Measurements from ENCODE around the gene LRP2.

The LRP2 gene

GRCh38 chr2:169091761-169092519 is 270.4 kb downstream of the LRP2 start:
- TF ChIP-seq, protein P1, sequence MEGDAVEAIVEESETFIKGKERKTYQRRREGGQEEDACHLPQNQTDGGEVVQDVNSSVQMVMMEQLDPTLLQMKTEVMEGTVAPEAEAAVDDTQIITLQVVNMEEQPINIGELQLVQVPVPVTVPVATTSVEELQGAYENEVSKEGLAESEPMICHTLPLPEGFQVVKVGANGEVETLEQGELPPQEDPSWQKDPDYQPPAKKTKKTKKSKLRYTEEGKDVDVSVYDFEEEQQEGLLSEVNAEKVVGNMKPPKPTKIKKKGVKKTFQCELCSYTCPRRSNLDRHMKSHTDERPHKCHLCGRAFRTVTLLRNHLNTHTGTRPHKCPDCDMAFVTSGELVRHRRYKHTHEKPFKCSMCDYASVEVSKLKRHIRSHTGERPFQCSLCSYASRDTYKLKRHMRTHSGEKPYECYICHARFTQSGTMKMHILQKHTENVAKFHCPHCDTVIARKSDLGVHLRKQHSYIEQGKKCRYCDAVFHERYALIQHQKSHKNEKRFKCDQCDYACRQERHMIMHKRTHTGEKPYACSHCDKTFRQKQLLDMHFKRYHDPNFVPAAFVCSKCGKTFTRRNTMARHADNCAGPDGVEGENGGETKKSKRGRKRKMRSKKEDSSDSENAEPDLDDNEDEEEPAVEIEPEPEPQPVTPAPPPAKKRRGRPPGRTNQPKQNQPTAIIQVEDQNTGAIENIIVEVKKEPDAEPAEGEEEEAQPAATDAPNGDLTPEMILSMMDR (conservative IDR thresholded peaks at IDR 0.05; ENCODE audit: low read length), result no peak
- TF ChIP-seq EZH2phosphoT487 (IDR thresholded peaks at IDR 0.05; ENCODE audit: borderline replicate concordance), result no peak
- H3K79me2 ChIP-seq (ENCODE audit: insufficient read depth, low read length), result no peaks in the 10 kb centered on the region
- H3F3A ChIP-seq (ENCODE audit: low read depth), result no peaks in the 10 kb centered on the region
- no peak overlapping the region for H3K9ac ChIP-seq (ENCODE audit: low read depth, low read length, poor library complexity, severe bottlenecking)
- H4K20me1 ChIP-seq (ENCODE audit: insufficient read depth, low read length, poor library complexity, severe bottlenecking), result no peaks in the 10 kb centered on the region
- H3K36me3 ChIP-seq (ENCODE audit: insufficient read depth, low read length), result no peaks in the 10 kb centered on the region
- no peak overlapping the region for H2AFZ ChIP-seq (ENCODE audit: low read length)
- no peaks in the 10 kb centered on the region for H3K9me3 ChIP-seq (ENCODE audit: insufficient read depth, low read depth, low read length)
- H3K9me2 ChIP-seq (replicated peaks; ENCODE audit: low read depth, low read length), result no peaks in the 10 kb centered on the region
- H3K27me3 ChIP-seq (ENCODE audit: insufficient read depth, low read length, poor library complexity, severe bottlenecking), result no peaks in the 10 kb centered on the region
- no peak overlapping the region for H3K4me2 ChIP-seq (ENCODE audit: low read depth, low read length, poor library complexity, severe bottlenecking)
- H3K4me1 ChIP-seq (ENCODE audit: insufficient read depth, low read length, poor library complexity, severe bottlenecking), result peaks cover 47% of the 10 kb centered on the region
- no peak overlapping the region for H3K4me3 ChIP-seq (ENCODE audit: low read length, poor library complexity, severe bottlenecking)

- Histone ChIP-seq H3K36me3 (ENCODE audit: insufficient read depth, low read length) (no peaks in the 10 kb centered on the region), H2AFZ (ENCODE audit: low read length) (no peak overlapping the region), H3K4me2 (ENCODE audit: low read depth, low read length, poor library complexity, severe bottlenecking) (no peak overlapping the region), H3F3A (ENCODE audit: low read depth) (no peaks in the 10 kb centered on the region), H3K9me2 (replicated peaks; ENCODE audit: low read depth, low read length) (no peaks in the 10 kb centered on the region), H3K9me3 (ENCODE audit: insufficient read depth, low read depth, low read length) (no peaks in the 10 kb centered on the region), H3K4me3 (ENCODE audit: low read length, poor library complexity, severe bottlenecking) (no peak overlapping the region), H4K20me1 (ENCODE audit: insufficient read depth, low read length, poor library complexity, severe bottlenecking) (no peaks in the 10 kb centered on the region), H3K4me1 (ENCODE audit: insufficient read depth, low read length, poor library complexity, severe bottlenecking) (peaks cover 41% of the 10 kb centered on the region), H3K79me2 (ENCODE audit: insufficient read depth, low read length) (no peaks in the 10 kb centered on the region), H3K9ac (ENCODE audit: low read depth, low read length, poor library complexity, severe bottlenecking) (no peak overlapping the region), H3K27me3 (ENCODE audit: insufficient read depth, low read length, poor library complexity, severe bottlenecking) (no peaks in the 10 kb centered on the region)
- TF ChIP-seq, protein P1 (conservative IDR thresholded peaks at IDR 0.05; ENCODE audit: low read length), result no peak
- TF ChIP-seq EZH2phosphoT487 (IDR thresholded peaks at IDR 0.05; ENCODE audit: borderline replicate concordance), result no peak
Measured at GRCh38 chr2:169091256-169091655, 271.1 kb downstream of the LRP2 start.

GRCh38 chr2:169090133-169090820 is 272.1 kb downstream of the LRP2 start:
- Histone ChIP-seq H4K20me1 (ENCODE audit: insufficient read depth, low read length, poor library complexity, severe bottlenecking) (no peaks in the 10 kb centered on the region), H3K27me3 (ENCODE audit: insufficient read depth, low read length, poor library complexity, severe bottlenecking) (no peaks in the 10 kb centered on the region), H3K9me3 (ENCODE audit: insufficient read depth, low read depth, low read length) (no peaks in the 10 kb centered on the region), H3K4me3 (ENCODE audit: low read length, poor library complexity, severe bottlenecking) (no peak overlapping the region), H3K79me2 (ENCODE audit: insufficient read depth, low read length) (no peaks in the 10 kb centered on the region), H3K4me1 (ENCODE audit: insufficient read depth, low read length, poor library complexity, severe bottlenecking) (peaks cover 32% of the 10 kb centered on the region), H3K9ac (ENCODE audit: low read depth, low read length, poor library complexity, severe bottlenecking) (no peak overlapping the region), H3K4me2 (ENCODE audit: low read depth, low read length, poor library complexity, severe bottlenecking) (no peak overlapping the region), H3K36me3 (ENCODE audit: insufficient read depth, low read length) (no peaks in the 10 kb centered on the region), H3K9me2 (replicated peaks; ENCODE audit: low read depth, low read length) (no peaks in the 10 kb centered on the region), H3F3A (ENCODE audit: low read depth) (no peaks in the 10 kb centered on the region), H2AFZ (ENCODE audit: low read length) (no peak overlapping the region)
- TF ChIP-seq, protein P1 (conservative IDR thresholded peaks at IDR 0.05; ENCODE audit: low read length), result no peak
- no peak for TF ChIP-seq EZH2phosphoT487 (IDR thresholded peaks at IDR 0.05; ENCODE audit: borderline replicate concordance)

Data from Loucy (cell line).